Neural progenitor cell (in vitro differentiated cells): Measurements from ENCODE around the gene POF1B.

Source experiments
- CTCF ChIP-seq: fragments of 200-600 bp; sonication (generic); IDR thresholded peaks from 2 replicates; pipeline ENCODE4 v1.5.1; 2017; ENCODE audit warnings: antibody characterized with exemption, mild to moderate bottlenecking
- EZH2 ChIP-seq: fragments of 200-600 bp; sonication (generic); IDR thresholded peaks from 2 replicates; pipeline ENCODE4 v1.6.1; 2017; ENCODE audit warnings: antibody characterized with exemption, mild to moderate bottlenecking, moderate library complexity
- EZH2phosphoT487 ChIP-seq: fragments of 200-600 bp; sonication (generic); IDR thresholded peaks from 2 replicates; pipeline ENCODE4 v1.6.1; 2017; ENCODE audit warnings: antibody characterized with exemption

GRCh38 chrX:85378461-85378860 is 1.0 kb downstream of the POF1B start:
- TF ChIP-seq CTCF: no peak
- TF ChIP-seq EZH2phosphoT487: no peak
- no peak for TF ChIP-seq EZH2
